Suprapubic skin (tissue), 4 donors: Measurements from ENCODE around the gene ACOT7. TPM values are rescaled to one million over a fixed set of nuclear protein-coding genes. Genes with fewer than 3 reads are reported as not detected.

ENCODE experiments used
- DNase-seq, 2 donors: peaks; one replicate each; pipeline ENCODE4 v3.0.0-alpha.2; 2019; ENCODE audit warnings: low spot score in 2 of 2
- H3K27ac ChIP-seq: fragments of 200-600 bp; sonication (generic); one replicate; pipeline ENCODE4 v1.5.1; 2019
- H3K27me3 ChIP-seq: fragments of 200-600 bp; sonication (generic); one replicate; pipeline ENCODE4 v1.5.1; 2019
- H3K36me3 ChIP-seq: fragments of 200-600 bp; sonication (generic); one replicate; pipeline ENCODE4 v1.5.1; 2019
- H3K4me1 ChIP-seq: fragments of 200-600 bp; sonication (generic); one replicate; pipeline ENCODE4 v1.5.1; 2019
- H3K4me3 ChIP-seq: fragments of 200-600 bp; sonication (generic); one replicate; pipeline ENCODE4 v1.5.1; 2019; ENCODE audit warnings: mild to moderate bottlenecking
- H3K9me3 ChIP-seq: fragments of 200-600 bp; sonication (generic); one replicate; pipeline ENCODE4 v1.5.1; 2019
- EP300 ChIP-seq: sonication (generic); formaldehyde crosslinking; IDR thresholded peaks from one replicate; pipeline ENCODE4 v1.6.1; 2017; ENCODE audit warnings: antibody characterized with exemption
- POLR2A ChIP-seq, 2 donors: fragments of 450-650 bp; IDR thresholded peaks; one replicate each; pipeline ENCODE4 v1.6.1; 2017; ENCODE audit warnings: antibody characterized with exemption in 2 of 2, mild to moderate bottlenecking in 2 of 2, moderate library complexity in 2 of 2
- POLR2AphosphoS5 ChIP-seq, 3 donors: sonication (generic); formaldehyde crosslinking; IDR thresholded peaks; one replicate each; pipeline ENCODE4 v1.6.1; 2017; ENCODE audit warnings: antibody characterized with exemption in 3 of 3
- WGBS: methylation state at CpG from one replicate; pipeline ENCODE4 v1.1.5; 2018; 5-methylcytosine and 5-hydroxymethylcytosine counted together
- total RNA-seq, 4 donors: library from RNA; depleted of rRNA; stranded (reverse); fragments of >200 nt; gene quantifications; one replicate each; pipeline ENCODE4 v1.1.0, GENCODE V29; 2016
- TF ChIP-seq, protein P1 (sequence below), 2 donors: fragments of 200-600 bp in 1 of 2; fragments of 450-650 bp in 1 of 2; sonication (generic) in 1 of 2; IDR thresholded peaks; one replicate each; pipeline ENCODE4 v1.5.1; 2016 to 2019; ENCODE audit warnings: antibody characterized with exemption in 2 of 2, mild to moderate bottlenecking in 1 of 2, moderate library complexity in 1 of 2

The ACOT7 gene
- total RNA-seq, 4 donors from 2014 or later, result 8.4 to 40.5 (median 26.7) TPM

- 45% methylated on average over 12 of the region's 16 CpGs for WGBS
- peak overlapping the region; percentile 72 for H3K4me3 ChIP-seq
- no peak overlapping the region for H3K27ac ChIP-seq
- peaks cover 20% of the 10 kb centered on the region for H3K4me1 ChIP-seq
- H3K9me3 ChIP-seq, result no peaks in the 10 kb centered on the region
- no peak for DNase-seq
- H3K36me3 ChIP-seq, result no peaks in the 10 kb centered on the region
- H3K27me3 ChIP-seq, result no peaks in the 10 kb centered on the region
- TF ChIP-seq, protein P1, sequence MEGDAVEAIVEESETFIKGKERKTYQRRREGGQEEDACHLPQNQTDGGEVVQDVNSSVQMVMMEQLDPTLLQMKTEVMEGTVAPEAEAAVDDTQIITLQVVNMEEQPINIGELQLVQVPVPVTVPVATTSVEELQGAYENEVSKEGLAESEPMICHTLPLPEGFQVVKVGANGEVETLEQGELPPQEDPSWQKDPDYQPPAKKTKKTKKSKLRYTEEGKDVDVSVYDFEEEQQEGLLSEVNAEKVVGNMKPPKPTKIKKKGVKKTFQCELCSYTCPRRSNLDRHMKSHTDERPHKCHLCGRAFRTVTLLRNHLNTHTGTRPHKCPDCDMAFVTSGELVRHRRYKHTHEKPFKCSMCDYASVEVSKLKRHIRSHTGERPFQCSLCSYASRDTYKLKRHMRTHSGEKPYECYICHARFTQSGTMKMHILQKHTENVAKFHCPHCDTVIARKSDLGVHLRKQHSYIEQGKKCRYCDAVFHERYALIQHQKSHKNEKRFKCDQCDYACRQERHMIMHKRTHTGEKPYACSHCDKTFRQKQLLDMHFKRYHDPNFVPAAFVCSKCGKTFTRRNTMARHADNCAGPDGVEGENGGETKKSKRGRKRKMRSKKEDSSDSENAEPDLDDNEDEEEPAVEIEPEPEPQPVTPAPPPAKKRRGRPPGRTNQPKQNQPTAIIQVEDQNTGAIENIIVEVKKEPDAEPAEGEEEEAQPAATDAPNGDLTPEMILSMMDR (IDR thresholded peaks at IDR 0.05), result no peak
- TF ChIP-seq POLR2AphosphoS5 (IDR thresholded peaks at IDR 0.05), result no peak
- no peak for TF ChIP-seq POLR2A (IDR thresholded peaks at IDR 0.05)
- no peak for TF ChIP-seq EP300
Measured at GRCh38 chr1:6391951-6392808, 1.4 kb downstream of the ACOT7 start.

DNA sequence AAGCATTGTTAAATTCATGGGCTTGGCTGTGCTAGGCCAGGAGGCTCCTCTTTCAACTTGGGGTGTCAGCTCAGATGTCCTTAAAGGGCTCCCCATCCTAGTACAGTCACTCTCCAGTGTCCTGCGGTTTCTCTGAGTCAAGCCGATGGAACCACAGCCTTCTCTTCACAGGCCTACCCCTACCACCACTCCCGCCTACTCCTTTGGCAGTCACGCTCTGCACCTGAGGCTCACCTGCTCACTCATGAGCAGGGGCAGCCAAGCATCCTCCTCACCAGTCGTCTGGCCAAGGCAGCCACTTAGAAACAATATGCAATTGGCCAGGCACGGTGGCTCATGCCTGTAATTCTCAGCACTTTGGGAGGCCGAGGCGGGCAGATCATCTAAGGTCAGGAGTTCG is 3.6 kb downstream of the ACOT7 start:
- no peak overlapping the region for H3K4me3 ChIP-seq
- peaks cover 36% of the 10 kb centered on the region for H3K4me1 ChIP-seq
- no peak overlapping the region for H3K27ac ChIP-seq
- WGBS, result 95% methylated on average over 9 of the region's 9 CpGs
- no peaks in the 10 kb centered on the region for H3K27me3 ChIP-seq
- no peaks in the 10 kb centered on the region for H3K36me3 ChIP-seq
- no peaks in the 10 kb centered on the region for H3K9me3 ChIP-seq
- TF ChIP-seq POLR2A (IDR thresholded peaks at IDR 0.05) (no peak), POLR2AphosphoS5 (IDR thresholded peaks at IDR 0.05) (no peak), EP300 (no peak)
- TF ChIP-seq, protein P1 (IDR thresholded peaks at IDR 0.05), result no peak
- DNase-seq, result no peak

GRCh38 chr1:6386371-6386949 is 7.1 kb downstream of the ACOT7 start:
- DNase-seq, result no peak
- no peaks in the 10 kb centered on the region for H3K27me3 ChIP-seq
- H3K4me1 ChIP-seq, result peaks cover 18% of the 10 kb centered on the region
- 68% methylated on average over 10 of the region's 10 CpGs for WGBS
- no peak overlapping the region for H3K4me3 ChIP-seq
- no peaks in the 10 kb centered on the region for H3K36me3 ChIP-seq
- H3K27ac ChIP-seq, result peak overlapping the region; percentile 59
- no peaks in the 10 kb centered on the region for H3K9me3 ChIP-seq
- TF ChIP-seq EP300, result no peak
- TF ChIP-seq, protein P1 (IDR thresholded peaks at IDR 0.05), result no peak
- TF ChIP-seq POLR2AphosphoS5 (IDR thresholded peaks at IDR 0.05), result no peak
- no peak for TF ChIP-seq POLR2A (IDR thresholded peaks at IDR 0.05)

- 64% methylated on average over 9 of the region's 22 CpGs for WGBS
- Histone ChIP-seq H3K4me3 (no peak overlapping the region), H3K27ac (peak overlapping the region; percentile 59), H3K27me3 (no peaks in the 10 kb centered on the region), H3K36me3 (no peaks in the 10 kb centered on the region), H3K4me1 (peaks cover 18% of the 10 kb centered on the region), H3K9me3 (no peaks in the 10 kb centered on the region)
- TF ChIP-seq, protein P1 (IDR thresholded peaks at IDR 0.05), result no peak
- TF ChIP-seq POLR2A (IDR thresholded peaks at IDR 0.05) (no peak), POLR2AphosphoS5 (IDR thresholded peaks at IDR 0.05) (no peak), EP300 (no peak)
- DNase-seq, result no peak
Measured at GRCh38 chr1:6385488-6386191, 7.9 kb downstream of the ACOT7 start.

GRCh38 chr1:6384962-6385361 is 8.6 kb downstream of the ACOT7 start:
- no peak for TF ChIP-seq POLR2AphosphoS5 (IDR thresholded peaks at IDR 0.05)
- TF ChIP-seq, protein P1 (IDR thresholded peaks at IDR 0.05), result no peak
- no peak for TF ChIP-seq POLR2A (IDR thresholded peaks at IDR 0.05)
- TF ChIP-seq EP300, result no peak
- peak overlapping the region; percentile 52 for H3K27ac ChIP-seq
- no peaks in the 10 kb centered on the region for H3K27me3 ChIP-seq
- H3K4me1 ChIP-seq, result peaks cover 18% of the 10 kb centered on the region
- H3K9me3 ChIP-seq, result no peaks in the 10 kb centered on the region
- no peak for DNase-seq
- no peaks in the 10 kb centered on the region for H3K36me3 ChIP-seq
- 56% methylated on average over 2 of the region's 5 CpGs for WGBS
- no peak overlapping the region for H3K4me3 ChIP-seq
